ENCODE data around the gene SNX22.

The SNX22 gene

DNA sequence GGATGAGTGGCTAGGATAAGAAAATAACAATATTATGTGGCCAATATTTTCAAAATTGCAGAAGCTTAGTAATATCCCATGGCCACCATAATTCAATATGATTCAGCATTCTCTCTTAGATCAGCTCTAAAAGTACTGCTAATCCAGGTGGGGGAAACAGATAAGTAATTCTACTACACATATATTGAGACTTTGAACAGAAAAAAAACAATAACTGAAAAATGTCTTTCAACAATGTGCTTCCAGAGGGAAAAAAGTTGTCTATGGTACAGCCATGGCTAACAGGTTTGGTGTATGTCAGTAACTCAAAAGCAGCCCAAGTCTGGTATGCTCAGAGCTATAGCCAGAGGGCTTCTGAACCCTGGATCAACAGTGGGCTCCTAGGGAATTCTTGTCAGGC lies 53.7 kb downstream of the SNX22 start:
- no peak overlapping the region for H3K27ac ChIP-seq (ENCODE audit: extremely low read depth, low read depth, low read length)
- H3K4me3 ChIP-seq (ENCODE audit: low read depth, low read length), result no peak overlapping the region
- H3K4me1 ChIP-seq (ENCODE audit: control insufficient read depth, insufficient read depth, low read length), result no peaks in the 10 kb centered on the region
- TF ChIP-seq ZNF24 (tag by site-specific recombination; IDR thresholded peaks at IDR 0.05) (no peak), ZNF133 (tag by site-specific recombination; IDR thresholded peaks at IDR 0.05) (no peak), ZFP3 (tag by site-specific recombination; IDR thresholded peaks at IDR 0.05; ENCODE audit: low read depth) (no peak), ZNF658 (tag by site-specific recombination; IDR thresholded peaks at IDR 0.05) (no peak), ZNF776 (tag by site-specific recombination; IDR thresholded peaks at IDR 0.05; ENCODE audit: borderline replicate concordance) (no peak), ZNF510 (tag by site-specific recombination; IDR thresholded peaks at IDR 0.05; ENCODE audit: insufficient replicate concordance) (no peak), ZNF561 (tag by site-specific recombination; IDR thresholded peaks at IDR 0.05; ENCODE audit: borderline replicate concordance) (no peak), MYNN (tag by site-specific recombination; IDR thresholded peaks at IDR 0.05; ENCODE audit: borderline replicate concordance) (no peak), ZNF707 (tag by site-specific recombination; IDR thresholded peaks at IDR 0.05) (no peak)
- TF ChIP-seq, protein P1, sequence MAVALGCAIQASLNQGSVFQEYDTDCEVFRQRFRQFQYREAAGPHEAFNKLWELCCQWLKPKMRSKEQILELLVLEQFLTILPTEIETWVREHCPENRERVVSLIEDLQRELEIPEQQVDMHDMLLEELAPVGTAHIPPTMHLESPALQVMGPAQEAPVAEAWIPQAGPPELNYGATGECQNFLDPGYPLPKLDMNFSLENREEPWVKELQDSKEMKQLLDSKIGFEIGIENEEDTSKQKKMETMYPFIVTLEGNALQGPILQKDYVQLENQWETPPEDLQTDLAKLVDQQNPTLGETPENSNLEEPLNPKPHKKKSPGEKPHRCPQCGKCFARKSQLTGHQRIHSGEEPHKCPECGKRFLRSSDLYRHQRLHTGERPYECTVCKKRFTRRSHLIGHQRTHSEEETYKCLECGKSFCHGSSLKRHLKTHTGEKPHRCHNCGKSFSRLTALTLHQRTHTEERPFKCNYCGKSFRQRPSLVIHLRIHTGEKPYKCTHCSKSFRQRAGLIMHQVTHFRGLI (tag by site-specific recombination; IDR thresholded peaks at IDR 0.05), result no peak
- peaks cover 0 to 24% of the 10 kb centered on the region in 2 experiments; a peak in 2 of 3 replicates for H3K36me3 ChIP-seq (ENCODE audit: control insufficient read depth in 2 of 2, insufficient read depth in 1 of 2, low read length in 2 of 2)
- CTCF ChIA-PET, result interaction anchor here (0.8 to 1.1 kb wide), 2 partner anchors 12 to 151 kb away, joined by 3 read pairs; partner anchors contain the start of gene CSNK1G1
- no peaks in the 10 kb centered on the region for H3K9me3 ChIP-seq (ENCODE audit: control insufficient read depth, insufficient read depth, low read depth, low read length)
- POLR2A ChIA-PET, result no interaction called here
